Measurements from ENCODE around the gene FGF12. TPM values are rescaled to one million over a fixed set of nuclear protein-coding genes. Genes with fewer than 3 reads are reported as not detected.

The FGF12 gene
- total and polyA plus RNA-seq, 7 donors = 0.25 to 0.87 (median 0.71) TPM

GRCh38 chr3:192737506-192737905, 10.2 kb upstream of the FGF12 start:
- H3K36me3 ChIP-seq (ENCODE audit: insufficient read depth in 1 of 2, low read depth in 1 of 2) = no peaks in the 10 kb centered on the region
- H3K4me1 ChIP-seq = no peaks in the 10 kb centered on the region
- no peaks in the 10 kb centered on the region for H3K27me3 ChIP-seq (ENCODE audit: insufficient read depth in 3 of 3, low read length in 2 of 3)
- no peak for DNase-seq
- TF ChIP-seq, protein P1, sequence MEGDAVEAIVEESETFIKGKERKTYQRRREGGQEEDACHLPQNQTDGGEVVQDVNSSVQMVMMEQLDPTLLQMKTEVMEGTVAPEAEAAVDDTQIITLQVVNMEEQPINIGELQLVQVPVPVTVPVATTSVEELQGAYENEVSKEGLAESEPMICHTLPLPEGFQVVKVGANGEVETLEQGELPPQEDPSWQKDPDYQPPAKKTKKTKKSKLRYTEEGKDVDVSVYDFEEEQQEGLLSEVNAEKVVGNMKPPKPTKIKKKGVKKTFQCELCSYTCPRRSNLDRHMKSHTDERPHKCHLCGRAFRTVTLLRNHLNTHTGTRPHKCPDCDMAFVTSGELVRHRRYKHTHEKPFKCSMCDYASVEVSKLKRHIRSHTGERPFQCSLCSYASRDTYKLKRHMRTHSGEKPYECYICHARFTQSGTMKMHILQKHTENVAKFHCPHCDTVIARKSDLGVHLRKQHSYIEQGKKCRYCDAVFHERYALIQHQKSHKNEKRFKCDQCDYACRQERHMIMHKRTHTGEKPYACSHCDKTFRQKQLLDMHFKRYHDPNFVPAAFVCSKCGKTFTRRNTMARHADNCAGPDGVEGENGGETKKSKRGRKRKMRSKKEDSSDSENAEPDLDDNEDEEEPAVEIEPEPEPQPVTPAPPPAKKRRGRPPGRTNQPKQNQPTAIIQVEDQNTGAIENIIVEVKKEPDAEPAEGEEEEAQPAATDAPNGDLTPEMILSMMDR (IDR thresholded peaks at IDR 0.05) = no peak
- intact Hi-C loops (cut with DNase I) = no loop called here
- no peaks in the 10 kb centered on the region for H3K9me3 ChIP-seq
- ATAC-seq = no peak
- H3K27ac ChIP-seq = no peak overlapping the region
- H3K4me3 ChIP-seq = no peak overlapping the region

GRCh38 chr3:192731233-192731632, 3.9 kb upstream of the FGF12 start:
- H3K9me3 ChIP-seq = no peaks in the 10 kb centered on the region
- H3K36me3 ChIP-seq (ENCODE audit: insufficient read depth in 1 of 2, low read depth in 1 of 2) = no peaks in the 10 kb centered on the region
- intact Hi-C loops (cut with DNase I) = no loop called here
- H3K27me3 ChIP-seq (ENCODE audit: insufficient read depth in 3 of 3, low read length in 2 of 3) = no peaks in the 10 kb centered on the region
- H3K27ac ChIP-seq = no peak overlapping the region
- no peak overlapping the region for H3K4me3 ChIP-seq
- DNase-seq = no peak
- TF ChIP-seq, protein P1 (IDR thresholded peaks at IDR 0.05) = no peak
- ATAC-seq = no peak
- 60 to 75% (median 74%) methylated on average over 3 of the region's 3 CpGs for WGBS, 3 donors
- H3K4me1 ChIP-seq = no peaks in the 10 kb centered on the region

DNA sequence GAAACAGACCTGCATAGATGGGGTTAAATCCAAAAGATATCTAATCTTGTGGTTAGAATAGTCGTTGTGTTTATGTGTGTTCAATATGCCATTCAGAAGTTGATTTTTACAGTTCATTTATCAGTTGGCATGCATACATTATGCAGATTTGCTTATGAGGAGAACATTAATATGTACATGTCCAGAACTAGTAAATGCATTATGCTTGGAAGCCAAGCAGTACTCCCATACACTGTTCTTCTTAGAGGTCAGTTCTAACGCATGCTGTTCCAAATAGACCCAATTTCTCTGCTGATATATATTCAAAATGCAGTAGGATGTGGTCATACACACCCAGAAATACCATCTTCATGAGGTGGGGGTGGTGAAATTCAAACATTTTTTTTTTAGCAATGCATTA, 956 bp downstream of the FGF12 start:
- DNase-seq (no peak), ATAC-seq (no peak)
- Histone ChIP-seq H3K36me3 (ENCODE audit: insufficient read depth in 1 of 2, low read depth in 1 of 2) (no peaks in the 10 kb centered on the region), H3K27ac (no peak overlapping the region), H3K9me3 (no peaks in the 10 kb centered on the region), H3K4me1 (no peaks in the 10 kb centered on the region), H3K4me3 (no peak overlapping the region), H3K27me3 (ENCODE audit: insufficient read depth in 3 of 3, low read length in 2 of 3) (no peaks in the 10 kb centered on the region)
- intact Hi-C loops (cut with DNase I) = no loop called here
- 28 to 46% (median 33%) methylated on average over 2 of the region's 2 CpGs for WGBS, 3 donors
- TF ChIP-seq, protein P1 (IDR thresholded peaks at IDR 0.05) = no peak

GRCh38 chr3:192719964-192720363, 7.4 kb downstream of the FGF12 start:
- no peak overlapping the region for H3K4me3 ChIP-seq
- ATAC-seq (no peak), DNase-seq (no peak)
- no peaks in the 10 kb centered on the region for H3K9me3 ChIP-seq
- no peaks in the 10 kb centered on the region for H3K4me1 ChIP-seq
- intact Hi-C loops (cut with DNase I) = no loop called here
- WGBS, 3 donors = 56 to 69% (median 69%) methylated on average over 3 of the region's 3 CpGs
- no peaks in the 10 kb centered on the region for H3K27me3 ChIP-seq (ENCODE audit: insufficient read depth in 3 of 3, low read length in 2 of 3)
- no peaks in the 10 kb centered on the region for H3K36me3 ChIP-seq (ENCODE audit: insufficient read depth in 1 of 2, low read depth in 1 of 2)
- TF ChIP-seq, protein P1 (IDR thresholded peaks at IDR 0.05) = no peak
- H3K27ac ChIP-seq = no peak overlapping the region

DNA sequence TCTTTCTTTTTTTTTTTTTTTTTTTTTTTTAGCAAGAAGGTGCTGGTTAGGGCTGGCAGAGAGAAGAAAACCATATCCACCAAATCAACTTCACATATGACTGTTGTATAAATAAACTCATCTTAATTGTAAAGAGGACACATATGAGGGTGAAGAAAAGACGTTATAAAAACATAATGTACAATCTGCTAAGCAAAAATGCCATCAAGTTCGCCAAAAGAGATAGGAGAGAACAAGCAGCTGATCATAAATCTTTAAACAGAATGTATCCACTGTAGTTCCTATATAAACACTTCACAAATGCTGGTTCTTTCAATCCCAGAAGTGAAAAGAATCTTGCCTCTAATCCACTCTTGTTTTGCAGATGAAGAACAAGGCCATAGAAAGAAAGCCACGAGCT, 9.2 kb downstream of the FGF12 start:
- intact Hi-C loops (cut with DNase I) = no loop called here
- Histone ChIP-seq H3K36me3 (ENCODE audit: insufficient read depth in 1 of 2, low read depth in 1 of 2) (no peaks in the 10 kb centered on the region), H3K9me3 (no peaks in the 10 kb centered on the region), H3K27ac (no peak overlapping the region), H3K4me3 (no peak overlapping the region), H3K4me1 (no peaks in the 10 kb centered on the region), H3K27me3 (ENCODE audit: insufficient read depth in 3 of 3, low read length in 2 of 3) (no peaks in the 10 kb centered on the region)
- TF ChIP-seq, protein P1 (IDR thresholded peaks at IDR 0.05) = no peak
- ATAC-seq = no peak
- DNase-seq = no peak
- WGBS, 3 donors = 35 to 42% (median 37%) methylated on average over 3 of the region's 3 CpGs

Data from psoas muscle (tissue), 8 donors.